HL-60 (cell line): Measurements from ENCODE around the gene TPP1.
A peak's percentile ranks its signal among the peaks of the same experiment; 100 is the strongest.

Source experiments
- DNase-seq, 2 experiments: peaks; one replicate each; pipeline ENCODE4 v3.0.0-alpha.2; 2010 to 2020; ENCODE audit warnings: low read depth in 1 of 2, low spot score in 1 of 2
- H3K27ac ChIP-seq: fragments of 250-450 bp; sonication (Bioruptor Pico); replicated peaks from 2 replicates; pipeline ENCODE4 v1.5.1; 2020; ENCODE audit warnings: mild to moderate bottlenecking, moderate library complexity
- H3K27me3 ChIP-seq: fragments of 250-450 bp; sonication (Bioruptor Pico); 2 replicates; pipeline ENCODE4 v1.5.1; 2021; ENCODE audit warnings: mild to moderate bottlenecking, moderate library complexity; ENCODE audit not compliant: insufficient read depth, poor library complexity, severe bottlenecking
- H3K4me3 ChIP-seq: replicated peaks from 2 replicates; pipeline ENCODE4 v1.5.1; 2011; ENCODE audit warnings: mild to moderate bottlenecking, control low read depth, low read length; ENCODE audit not compliant: insufficient read depth
- CTCF ChIP-seq: IDR thresholded peaks from one replicate; pipeline ENCODE4 v1.5.1; 2011; ENCODE audit warnings: low read length, control low read depth, inconsistent platforms; ENCODE audit not compliant: insufficient read depth
- GABPA ChIP-seq: IDR thresholded peaks from 2 replicates; pipeline ENCODE4 v1.6.1; 2012; ENCODE audit warnings: low read depth
- POLR2AphosphoS5 ChIP-seq: IDR thresholded peaks from 2 replicates; pipeline ENCODE4 v1.6.1; 2012; ENCODE audit warnings: low read depth
- REST ChIP-seq: IDR thresholded peaks from 2 replicates; pipeline ENCODE4 v1.6.1; 2012; ENCODE audit warnings: low read depth; ENCODE audit not compliant: insufficient replicate concordance
- SPI1 ChIP-seq: IDR thresholded peaks from 2 replicates; pipeline ENCODE4 v1.6.1; 2012; ENCODE audit warnings: low read depth, mild to moderate bottlenecking, borderline replicate concordance

The TPP1 gene

GRCh38 chr11:6653656-6654055, 34.4 kb upstream of the TPP1 start:
- Histone ChIP-seq H3K27ac (no peak overlapping the region), H3K27me3 (peaks cover 13% of the 10 kb centered on the region), H3K4me3 (no peak overlapping the region)
- TF ChIP-seq GABPA (no peak), CTCF (no peak), SPI1 (no peak), POLR2AphosphoS5 (no peak), REST (no peak)
- DNase-seq = no peak

- Histone ChIP-seq H3K27me3 (peaks cover 13% of the 10 kb centered on the region), H3K27ac (no peak overlapping the region), H3K4me3 (no peak overlapping the region)
- TF ChIP-seq REST = no peak
- no peak for TF ChIP-seq CTCF
- no peak for TF ChIP-seq SPI1
- no peak for TF ChIP-seq POLR2AphosphoS5
- no peak for TF ChIP-seq GABPA
- no peak for DNase-seq
Observed at GRCh38 chr11:6653097-6653496, 33.9 kb upstream of the TPP1 start.

GRCh38 chr11:6652182-6652581, 33.0 kb upstream of the TPP1 start:
- no peak for DNase-seq
- Histone ChIP-seq H3K27me3 (peaks cover 13% of the 10 kb centered on the region), H3K27ac (no peak overlapping the region), H3K4me3 (no peak overlapping the region)
- TF ChIP-seq POLR2AphosphoS5 (no peak), SPI1 (peak; percentile 51; the same call in 1 of the 2 replicates)

GRCh38 chr11:6650980-6651379, 31.8 kb upstream of the TPP1 start:
- H3K4me3 ChIP-seq = no peak overlapping the region
- TF ChIP-seq SPI1 = no peak
- TF ChIP-seq POLR2AphosphoS5 = no peak
- TF ChIP-seq GABPA = no peak
- no peak for TF ChIP-seq CTCF
- no peak for TF ChIP-seq REST
- no peak for DNase-seq
- H3K27me3 ChIP-seq = peaks cover 6% of the 10 kb centered on the region
- no peak overlapping the region for H3K27ac ChIP-seq
